CD4-positive, alpha-beta T cell treated with Interleukin-21 for 1 hour (primary cell): ENCODE results near the gene HNRNPUL2.
A peak's percentile ranks its signal among the peaks of the same experiment; 100 is the strongest.

Source experiments
- DNase-seq: peaks from one replicate; pipeline ENCODE4 v3.0.0-alpha.2; 2020

Gene HNRNPUL2

DNA sequence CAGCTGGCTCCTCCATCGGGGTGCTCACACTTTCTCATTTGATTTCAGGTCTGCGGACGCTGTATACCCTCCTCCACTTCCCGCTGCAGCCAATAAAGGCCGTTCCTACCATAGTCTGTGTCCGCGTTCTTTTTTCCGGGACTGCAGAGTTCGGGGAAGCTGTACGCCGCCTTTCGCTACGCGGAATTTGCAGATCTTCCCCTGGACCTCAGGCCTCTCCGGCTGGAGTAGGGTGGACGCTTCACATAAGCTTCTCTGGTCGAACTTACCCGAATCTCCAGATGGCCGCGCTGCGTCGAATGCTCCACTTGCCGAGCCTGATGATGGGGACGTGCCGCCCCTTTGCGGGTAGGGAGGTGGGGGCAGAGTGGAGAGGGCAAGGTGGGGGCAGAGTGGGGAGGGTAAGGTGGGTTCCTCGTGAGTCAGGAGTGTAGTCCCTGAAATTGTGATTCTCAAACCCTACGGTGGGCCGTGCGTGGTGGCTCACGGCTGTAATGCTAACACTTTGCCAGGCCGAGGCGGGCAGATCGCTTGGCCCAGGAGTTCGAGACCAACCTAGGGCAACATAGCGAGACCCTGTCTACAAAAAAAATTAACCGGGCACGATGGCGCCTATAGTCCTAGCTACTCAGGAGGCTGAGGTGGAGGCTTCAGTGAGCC, 61.5 kb downstream of the HNRNPUL2 start:
- DNase-seq = peak; percentile 72

DNA sequence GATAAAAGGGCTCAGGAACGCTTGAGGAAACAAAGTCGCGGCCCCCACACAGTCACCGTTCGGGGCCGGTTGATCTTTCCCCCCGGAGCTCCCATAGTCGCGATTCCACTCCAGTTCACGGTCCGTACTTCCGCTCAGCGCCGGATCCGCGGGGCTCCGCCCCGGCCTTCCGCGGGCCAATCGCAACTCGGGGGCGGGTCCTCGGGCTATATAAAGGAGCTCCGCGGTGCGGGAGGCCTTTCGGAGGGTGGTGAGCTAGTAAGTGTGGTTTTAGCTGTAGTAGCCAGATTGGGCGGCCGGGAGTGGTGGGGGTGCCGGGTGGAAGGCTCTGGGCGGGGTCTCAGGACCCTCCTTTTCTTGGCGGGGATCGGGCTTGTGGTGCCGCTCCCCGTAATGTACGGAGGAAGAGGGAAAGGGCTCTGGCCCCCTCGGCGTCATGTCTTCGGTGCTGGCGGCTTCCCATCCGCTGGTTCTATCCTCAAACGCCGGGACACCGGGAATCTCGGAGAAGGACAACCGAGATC, 62.1 kb downstream of the HNRNPUL2 start, which contains the start of the genes C11orf98 and CSKMT:
Gene C11orf98 (minus strand): TSS at position 136 of the 524 bp plus-strand sequence. CDS start 41 bp downstream, at position 95.
Gene CSKMT (plus strand): TSS at position 238 of the 524 bp plus-strand sequence. CDS start 568 bp downstream, outside the sequence.
- peak; percentile 97 for DNase-seq

DNA sequence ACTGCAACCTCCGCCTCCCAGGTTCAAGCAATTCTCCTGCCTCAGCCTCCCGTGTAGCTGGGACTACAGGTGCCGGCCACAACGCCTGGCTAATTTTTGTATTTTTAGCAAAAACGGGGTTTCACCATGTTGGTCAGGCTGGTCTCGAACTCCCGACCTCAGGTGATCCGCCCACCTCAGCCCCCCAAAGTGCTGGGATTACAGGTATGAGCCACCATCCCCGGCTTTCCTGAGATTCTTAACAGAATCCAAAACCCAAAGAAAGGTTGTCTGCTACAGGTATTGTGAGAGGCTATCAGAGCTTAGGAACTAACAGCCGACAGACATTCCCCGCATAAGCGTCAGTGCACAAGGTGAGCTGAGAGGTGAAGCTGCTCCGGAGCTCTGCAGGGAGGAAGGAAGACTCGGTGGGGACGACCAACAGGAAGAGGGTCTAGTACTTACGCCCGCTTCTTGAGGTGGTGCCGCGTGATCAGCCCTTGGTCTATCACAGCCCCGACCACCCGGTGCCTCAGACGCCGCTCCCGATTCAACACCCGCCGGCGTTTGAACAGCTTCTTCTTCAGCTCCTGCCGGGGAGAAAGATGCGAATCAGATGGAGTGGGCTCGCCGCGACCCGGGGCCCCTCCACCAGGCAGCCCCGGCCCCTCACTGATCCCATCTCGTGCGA, 62.7 kb downstream of the HNRNPUL2 start:
- peak; percentile 64 for DNase-seq
